SK-N-MC (cell line): ENCODE results near the gene UNKL.

Experiments used
- EZH2 ChIP-seq: fragments of 200-600 bp; sonication (generic); IDR thresholded peaks from one replicate; pipeline ENCODE4 v1.6.1; 2017; ENCODE audit warnings: antibody characterized with exemption
- POLR2AphosphoS5 ChIP-seq: IDR thresholded peaks from 2 replicates; pipeline ENCODE4 v1.6.1; 2012; ENCODE audit warnings: mild to moderate bottlenecking, low read depth, low read length, borderline replicate concordance

- TF ChIP-seq POLR2AphosphoS5: no peak
- TF ChIP-seq EZH2: no peak
Observed at GRCh38 chr16:1422076-1422475, 7.6 kb upstream of the UNKL start.
